ENCODE results near the gene SPOCK1. TPM values are rescaled to one million over a fixed set of nuclear protein-coding genes. Genes with fewer than 3 reads are reported as not detected.

The SPOCK1 gene
- total RNA-seq, 1 donor from 2014 or later: 81.2 TPM

DNA sequence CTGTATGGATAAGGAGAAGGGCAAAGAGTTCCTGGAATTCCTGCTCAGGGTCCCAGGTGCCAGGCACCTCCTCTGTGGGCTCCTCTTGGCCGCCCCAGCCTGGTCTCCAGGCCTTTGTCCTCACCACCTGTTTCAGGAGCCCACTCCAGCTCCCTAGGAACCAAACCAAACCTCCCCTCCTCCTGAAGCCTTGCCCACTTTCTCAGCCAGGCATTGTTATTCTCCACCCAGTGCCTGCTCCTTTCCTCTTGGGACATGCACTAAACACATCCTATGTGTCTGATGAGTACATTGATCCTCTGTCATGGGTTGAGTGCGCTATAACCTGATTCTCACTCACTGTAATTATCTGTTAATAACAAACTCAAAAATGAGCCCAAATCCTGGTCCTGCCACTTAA, 189.8 kb downstream of the SPOCK1 start:
- H3K27me3 ChIP-seq: no peaks in the 10 kb centered on the region
- TF ChIP-seq, protein P1, sequence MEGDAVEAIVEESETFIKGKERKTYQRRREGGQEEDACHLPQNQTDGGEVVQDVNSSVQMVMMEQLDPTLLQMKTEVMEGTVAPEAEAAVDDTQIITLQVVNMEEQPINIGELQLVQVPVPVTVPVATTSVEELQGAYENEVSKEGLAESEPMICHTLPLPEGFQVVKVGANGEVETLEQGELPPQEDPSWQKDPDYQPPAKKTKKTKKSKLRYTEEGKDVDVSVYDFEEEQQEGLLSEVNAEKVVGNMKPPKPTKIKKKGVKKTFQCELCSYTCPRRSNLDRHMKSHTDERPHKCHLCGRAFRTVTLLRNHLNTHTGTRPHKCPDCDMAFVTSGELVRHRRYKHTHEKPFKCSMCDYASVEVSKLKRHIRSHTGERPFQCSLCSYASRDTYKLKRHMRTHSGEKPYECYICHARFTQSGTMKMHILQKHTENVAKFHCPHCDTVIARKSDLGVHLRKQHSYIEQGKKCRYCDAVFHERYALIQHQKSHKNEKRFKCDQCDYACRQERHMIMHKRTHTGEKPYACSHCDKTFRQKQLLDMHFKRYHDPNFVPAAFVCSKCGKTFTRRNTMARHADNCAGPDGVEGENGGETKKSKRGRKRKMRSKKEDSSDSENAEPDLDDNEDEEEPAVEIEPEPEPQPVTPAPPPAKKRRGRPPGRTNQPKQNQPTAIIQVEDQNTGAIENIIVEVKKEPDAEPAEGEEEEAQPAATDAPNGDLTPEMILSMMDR (IDR thresholded peaks at IDR 0.05): no peak
- H3K4me3 ChIP-seq: no peak overlapping the region
- H3K36me3 ChIP-seq: no peaks in the 10 kb centered on the region
- intact Hi-C loops (cut with DNase I): no loop called here
- H3K4me1 ChIP-seq: peaks cover 0 to 14% of the 10 kb centered on the region in 2 donors
- peak overlapping the region in 1 of 2 donors; percentile 34 for H3K27ac ChIP-seq
- no peak for DNase-seq (ENCODE audit: low spot score in 2 of 2)
- H3K9me3 ChIP-seq: no peaks in the 10 kb centered on the region

DNA sequence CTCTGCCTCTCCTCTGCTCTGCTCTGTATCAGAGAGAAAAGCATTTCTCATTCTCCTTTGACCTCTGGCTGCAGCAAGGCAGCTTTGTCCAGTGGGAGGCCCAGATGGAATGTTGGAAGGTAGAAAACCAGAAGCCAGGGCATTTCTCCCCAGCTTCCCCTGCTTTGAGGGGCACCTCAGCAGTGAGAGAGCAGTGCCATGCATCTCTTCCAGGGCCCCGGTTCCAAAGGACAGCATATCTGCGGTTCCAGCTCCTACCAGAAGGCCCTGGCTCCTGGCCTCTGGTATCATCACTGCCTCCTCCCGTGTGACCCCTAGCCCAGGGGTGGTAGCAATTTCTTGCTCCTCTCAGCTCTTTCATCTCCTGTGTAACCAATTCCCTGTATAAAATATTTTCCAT, 190.8 kb downstream of the SPOCK1 start:
- no peak for DNase-seq (ENCODE audit: low spot score in 2 of 2)

DNA sequence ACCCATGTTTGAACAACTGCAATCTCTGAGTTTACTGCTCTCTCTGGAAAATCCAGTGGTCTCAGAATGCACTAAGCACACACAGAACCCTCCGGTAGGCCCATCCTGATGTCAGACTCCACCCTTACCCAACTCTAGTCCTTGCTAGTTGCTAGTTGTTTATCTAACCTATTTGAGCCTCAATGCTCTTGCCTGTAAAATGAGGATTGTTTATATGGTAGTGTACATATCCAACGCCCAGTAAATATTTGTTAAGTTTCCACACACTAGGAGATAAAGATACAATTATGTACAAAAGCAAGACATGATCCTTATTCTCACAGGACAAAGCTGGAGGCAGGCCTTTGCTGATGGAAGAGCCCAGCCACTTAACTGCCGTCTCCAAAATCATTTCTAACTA, 192.2 kb downstream of the SPOCK1 start:
- intact Hi-C loops (cut with DNase I): no loop called here
- Histone ChIP-seq H3K36me3 (no peaks in the 10 kb centered on the region), H3K4me1 (peaks cover 0 to 14% of the 10 kb centered on the region in 2 donors), H3K27me3 (no peaks in the 10 kb centered on the region), H3K9me3 (no peaks in the 10 kb centered on the region), H3K4me3 (no peak overlapping the region), H3K27ac (no peak overlapping the region)
- no peak for DNase-seq (ENCODE audit: low spot score in 2 of 2)
- TF ChIP-seq, protein P1 (IDR thresholded peaks at IDR 0.05): no peak

More for the DNA sequence above, 190.8 kb downstream of the SPOCK1 start:
- intact Hi-C loops (cut with DNase I): no loop called here
- Histone ChIP-seq H3K36me3 (no peaks in the 10 kb centered on the region), H3K4me1 (peaks cover 0 to 14% of the 10 kb centered on the region in 2 donors), H3K27me3 (no peaks in the 10 kb centered on the region), H3K4me3 (no peak overlapping the region), H3K27ac (no peak overlapping the region), H3K9me3 (no peaks in the 10 kb centered on the region)
- TF ChIP-seq, protein P1 (IDR thresholded peaks at IDR 0.05): no peak

DNA sequence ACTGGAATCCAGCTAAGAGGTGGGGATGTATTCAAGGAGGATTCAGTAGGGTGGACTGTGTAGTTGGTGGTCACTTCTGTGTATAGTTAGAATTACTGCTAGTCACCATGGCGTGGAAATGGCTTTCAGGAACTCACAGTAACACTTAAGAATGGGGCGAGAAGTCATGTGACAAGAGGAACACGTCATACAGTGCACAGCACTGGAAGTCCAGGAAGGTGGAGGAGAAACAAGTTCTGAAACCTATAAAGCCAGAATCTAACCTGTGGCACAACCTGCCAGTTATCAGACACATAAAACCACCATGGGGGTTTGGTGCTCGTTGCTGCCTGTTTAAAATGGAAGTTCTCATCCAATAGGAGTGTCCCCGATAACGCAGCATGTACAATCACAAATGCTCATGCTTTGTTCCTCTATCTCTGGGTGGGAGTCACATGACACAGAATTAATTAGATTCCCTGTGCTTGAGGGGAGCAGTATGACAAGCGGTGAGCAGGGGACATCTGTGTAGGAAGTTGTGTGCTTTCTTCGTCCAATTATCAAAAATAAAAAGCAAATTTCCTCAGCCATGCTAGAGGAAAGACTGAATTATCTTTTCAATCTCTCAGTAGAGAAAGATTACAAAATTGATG, 193.0 kb downstream of the SPOCK1 start:
- no peak for DNase-seq (ENCODE audit: low spot score in 2 of 2)
- H3K36me3 ChIP-seq: no peaks in the 10 kb centered on the region

DNA sequence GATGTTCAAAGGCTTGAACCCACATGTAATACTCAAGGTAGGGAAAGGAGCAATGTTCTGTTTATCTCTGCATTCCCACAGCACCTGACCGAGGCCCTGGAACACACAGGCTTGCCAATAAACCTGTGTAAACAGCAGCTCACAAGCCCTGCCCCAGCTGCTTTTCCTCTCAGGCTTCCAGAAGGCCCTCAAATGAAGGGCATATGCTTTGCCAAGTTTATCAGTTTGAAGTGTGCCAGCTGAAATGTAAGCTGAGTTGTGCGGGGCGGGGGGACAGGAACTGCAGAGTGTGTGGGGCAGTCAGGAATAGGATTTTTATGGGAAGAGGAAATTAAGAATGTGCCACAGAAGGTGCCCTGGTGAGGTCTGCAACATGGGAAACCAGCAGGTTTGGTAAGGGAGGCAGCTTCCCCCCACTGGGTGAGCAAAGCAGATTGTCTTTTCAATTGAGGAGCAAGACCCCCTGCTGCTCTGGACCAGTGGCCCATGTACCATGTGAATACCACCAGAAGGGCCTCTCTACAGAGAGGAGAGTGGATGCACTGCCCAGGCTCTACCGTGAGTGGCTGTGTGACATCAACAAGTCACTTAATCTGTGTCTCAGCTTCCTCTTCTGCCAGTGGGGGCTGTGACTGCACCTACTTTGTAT, 194.8 kb downstream of the SPOCK1 start:
- Histone ChIP-seq H3K36me3 (no peaks in the 10 kb centered on the region), H3K4me1 (peaks cover 0 to 12% of the 10 kb centered on the region in 2 donors), H3K4me3 (no peak overlapping the region), H3K27me3 (no peaks in the 10 kb centered on the region), H3K9me3 (no peaks in the 10 kb centered on the region), H3K27ac (no peak overlapping the region)
- TF ChIP-seq, protein P1 (IDR thresholded peaks at IDR 0.05): no peak
- intact Hi-C loops (cut with DNase I): no loop called here
- no peak for DNase-seq (ENCODE audit: low spot score in 2 of 2)

More for the DNA sequence above, 193.0 kb downstream of the SPOCK1 start:
- intact Hi-C loops (cut with DNase I): no loop called here
- TF ChIP-seq, protein P1 (IDR thresholded peaks at IDR 0.05): no peak
- Histone ChIP-seq H3K27ac (no peak overlapping the region), H3K27me3 (no peaks in the 10 kb centered on the region), H3K9me3 (no peaks in the 10 kb centered on the region), H3K4me1 (peaks cover 0 to 15% of the 10 kb centered on the region in 2 donors), H3K4me3 (no peak overlapping the region)

Data from ascending aorta (tissue), 2 donors.